Colonic mucosa (tissue), 4 donors: ENCODE data around the gene ZNF326. TPM values are rescaled to one million over a fixed set of nuclear protein-coding genes. Genes with fewer than 3 reads are reported as not detected.

Experiments used
- DNase-seq: peaks from one replicate; pipeline ENCODE4 v3.0.0-alpha.2; 2020
- H3K27ac ChIP-seq: fragments of 200-600 bp; one replicate; pipeline ENCODE4 v1.8.0; 2021
- H3K27me3 ChIP-seq: fragments of 200-600 bp; one replicate; pipeline ENCODE4 v1.8.0; 2021
- H3K36me3 ChIP-seq: fragments of 200-600 bp; one replicate; pipeline ENCODE4 v1.8.0; 2021
- H3K4me1 ChIP-seq: fragments of 200-600 bp; one replicate; pipeline ENCODE4 v1.8.0; 2021; ENCODE audit warnings: mild to moderate bottlenecking
- H3K4me3 ChIP-seq: fragments of 200-600 bp; one replicate; pipeline ENCODE4 v1.8.0; 2021
- H3K9ac ChIP-seq, 2 donors: one replicate each; pipeline ENCODE4 v1.7.0; 2013; ENCODE audit warnings: control low read depth in 2 of 2, low read depth in 2 of 2, low read length in 2 of 2
- H3K9me3 ChIP-seq: fragments of 200-600 bp; one replicate; pipeline ENCODE4 v1.8.0; 2021
- intact Hi-C: fragments of 100-400 bp; cut with DNase I; formaldehyde crosslinking; loops from one replicate; pipeline ENCODE4 v1.14.1; 2022
- total RNA-seq, 2 donors: library from RNA; stranded (reverse); fragmentation: NEBNext Ultra II Directional in 1 of 2; extraction: Animal tissue kit (Norgen Biotek cat#: 25700) in 1 of 2; gene quantifications; one replicate each; pipeline ENCODE4 v1.2.1, GENCODE V29; 2021
- TF ChIP-seq, protein P1 (sequence below): fragments of 200-600 bp; IDR thresholded peaks from one replicate; pipeline ENCODE4 v1.8.0; 2022; ENCODE audit warnings: antibody characterized with exemption, mild to moderate bottlenecking
- donor health status: healthy.
- donor health status: DM: no; HTN: no; CAD: no.
- donor health status: DM: no; HTN: no; CAD: no.

ZNF326 gene
- total RNA-seq, 2 donors from 2014 or later = 24.6 TPM

GRCh38 chr1:89962024-89962741 is 32.7 kb upstream of the ZNF326 start:
- Histone ChIP-seq H3K4me1 (no peaks in the 10 kb centered on the region), H3K27me3 (no peaks in the 10 kb centered on the region), H3K36me3 (no peaks in the 10 kb centered on the region), H3K27ac (no peak overlapping the region), H3K9ac (no peak overlapping the region), H3K9me3 (no peaks in the 10 kb centered on the region), H3K4me3 (no peak overlapping the region)
- TF ChIP-seq, protein P1, sequence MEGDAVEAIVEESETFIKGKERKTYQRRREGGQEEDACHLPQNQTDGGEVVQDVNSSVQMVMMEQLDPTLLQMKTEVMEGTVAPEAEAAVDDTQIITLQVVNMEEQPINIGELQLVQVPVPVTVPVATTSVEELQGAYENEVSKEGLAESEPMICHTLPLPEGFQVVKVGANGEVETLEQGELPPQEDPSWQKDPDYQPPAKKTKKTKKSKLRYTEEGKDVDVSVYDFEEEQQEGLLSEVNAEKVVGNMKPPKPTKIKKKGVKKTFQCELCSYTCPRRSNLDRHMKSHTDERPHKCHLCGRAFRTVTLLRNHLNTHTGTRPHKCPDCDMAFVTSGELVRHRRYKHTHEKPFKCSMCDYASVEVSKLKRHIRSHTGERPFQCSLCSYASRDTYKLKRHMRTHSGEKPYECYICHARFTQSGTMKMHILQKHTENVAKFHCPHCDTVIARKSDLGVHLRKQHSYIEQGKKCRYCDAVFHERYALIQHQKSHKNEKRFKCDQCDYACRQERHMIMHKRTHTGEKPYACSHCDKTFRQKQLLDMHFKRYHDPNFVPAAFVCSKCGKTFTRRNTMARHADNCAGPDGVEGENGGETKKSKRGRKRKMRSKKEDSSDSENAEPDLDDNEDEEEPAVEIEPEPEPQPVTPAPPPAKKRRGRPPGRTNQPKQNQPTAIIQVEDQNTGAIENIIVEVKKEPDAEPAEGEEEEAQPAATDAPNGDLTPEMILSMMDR = no peak
- intact Hi-C loops = no loop called here
- no peak for DNase-seq

DNA sequence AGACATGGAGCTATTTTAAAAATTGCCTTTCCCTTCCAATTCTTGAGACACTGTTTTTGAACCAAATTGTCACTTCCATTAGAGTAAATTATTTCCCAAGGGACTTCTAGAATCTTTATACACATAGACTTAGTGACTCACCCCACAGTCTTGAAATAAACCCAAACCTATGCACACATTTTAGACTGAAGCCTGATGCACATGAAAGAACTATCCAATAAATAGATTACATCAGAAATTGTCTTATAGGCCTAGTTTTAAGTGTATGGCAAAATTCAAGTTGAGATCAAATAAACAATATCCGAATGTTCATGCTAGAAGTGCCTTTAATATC is 32.2 kb upstream of the ZNF326 start:
- intact Hi-C loops = no loop called here
- H3K9me3 ChIP-seq = no peaks in the 10 kb centered on the region
- no peaks in the 10 kb centered on the region for H3K27me3 ChIP-seq
- no peak overlapping the region for H3K27ac ChIP-seq
- H3K4me1 ChIP-seq = no peaks in the 10 kb centered on the region
- H3K4me3 ChIP-seq = no peak overlapping the region
- no peak overlapping the region for H3K9ac ChIP-seq
- DNase-seq = no peak
- H3K36me3 ChIP-seq = no peaks in the 10 kb centered on the region
- TF ChIP-seq, protein P1 = no peak

GRCh38 chr1:89965193-89965768 is 29.6 kb upstream of the ZNF326 start:
- no peak overlapping the region for H3K9ac ChIP-seq
- no peaks in the 10 kb centered on the region for H3K27me3 ChIP-seq
- no peaks in the 10 kb centered on the region for H3K9me3 ChIP-seq
- TF ChIP-seq, protein P1 = no peak
- H3K27ac ChIP-seq = no peak overlapping the region
- no peaks in the 10 kb centered on the region for H3K36me3 ChIP-seq
- no peak for DNase-seq
- H3K4me1 ChIP-seq = no peaks in the 10 kb centered on the region
- H3K4me3 ChIP-seq = no peak overlapping the region
- intact Hi-C loops = no loop called here

DNA sequence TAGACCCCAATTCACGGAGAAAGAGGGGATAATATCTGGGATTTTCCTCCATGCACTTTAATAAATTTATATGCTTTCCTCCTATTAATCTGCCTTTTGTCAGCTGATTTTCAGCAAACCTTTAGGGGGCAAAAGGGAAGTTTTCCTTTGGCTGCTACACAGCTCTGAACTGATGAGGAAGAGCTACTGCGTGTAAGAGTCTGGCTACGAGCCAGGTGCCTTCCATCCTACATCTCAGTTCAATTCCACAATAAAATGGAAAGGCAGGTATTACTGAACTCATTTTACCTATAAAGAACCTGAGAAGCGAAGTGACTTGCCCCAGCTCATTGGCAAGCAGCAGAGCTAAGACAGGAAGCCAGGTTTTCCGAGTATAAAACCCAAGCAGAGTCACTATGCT is 28.3 kb upstream of the ZNF326 start:
- Histone ChIP-seq H3K9me3 (no peaks in the 10 kb centered on the region), H3K27ac (no peak overlapping the region), H3K27me3 (no peaks in the 10 kb centered on the region), H3K4me3 (no peak overlapping the region), H3K9ac (no peak overlapping the region), H3K36me3 (no peaks in the 10 kb centered on the region), H3K4me1 (no peaks in the 10 kb centered on the region)
- TF ChIP-seq, protein P1 = no peak
- intact Hi-C loops = no loop called here
- no peak for DNase-seq

GRCh38 chr1:89971600-89971999 is 23.3 kb upstream of the ZNF326 start:
- no peak overlapping the region for H3K9ac ChIP-seq
- H3K4me3 ChIP-seq = no peak overlapping the region

More at GRCh38 chr1:89971600-89971999, 23.3 kb upstream of the ZNF326 start:
- TF ChIP-seq, protein P1 = no peak
- H3K27ac ChIP-seq = no peak overlapping the region
- H3K4me1 ChIP-seq = no peaks in the 10 kb centered on the region
- no peaks in the 10 kb centered on the region for H3K36me3 ChIP-seq
- intact Hi-C loops = no loop called here
- no peaks in the 10 kb centered on the region for H3K9me3 ChIP-seq
- H3K27me3 ChIP-seq = no peaks in the 10 kb centered on the region
- no peak for DNase-seq
